HepG2 (cell line): ENCODE results near the gene PLOD3. TPM values are rescaled to one million over a fixed set of nuclear protein-coding genes. Genes with fewer than 3 reads are reported as not detected.

ENCODE experiments used
- ADNP ChIP-seq: sonication (generic); formaldehyde crosslinking; IDR thresholded peaks from 2 replicates; pipeline ENCODE4 v1.4.0; 2020; ENCODE audit warnings: missing genetic modification reagents
- ARID3A ChIP-seq: IDR thresholded peaks from 2 replicates; pipeline ENCODE4 v1.6.1; 2012; ENCODE audit warnings: low read depth, low read length, improper control_type of control experiment
- FLYWCH1 ChIP-seq: sonication (generic); formaldehyde crosslinking; IDR thresholded peaks from 2 replicates; pipeline ENCODE4 v1.8.1; 2023; ENCODE audit warnings: mild to moderate bottlenecking, missing genetic modification reagents
- GLI4 ChIP-seq: sonication (generic); formaldehyde crosslinking; IDR thresholded peaks from 2 replicates; pipeline ENCODE4 v1.5.1; 2020; ENCODE audit warnings: missing genetic modification reagents, mild to moderate bottlenecking, moderate library complexity, borderline replicate concordance
- IKZF1 ChIP-seq: fragments of 450-650 bp; IDR thresholded peaks from 2 replicates; pipeline ENCODE4 v1.7.1; 2016
- MAF1 ChIP-seq: sonication (generic); formaldehyde crosslinking; IDR thresholded peaks from 2 replicates; pipeline ENCODE4 v1.5.0; 2020; ENCODE audit warnings: missing genetic modification reagents, borderline replicate concordance
- RXRB ChIP-seq: IDR thresholded peaks from 2 replicates; pipeline ENCODE4 v1.6.1; 2016; ENCODE audit warnings: borderline replicate concordance, missing genetic modification reagents, missing compliant biosample characterization
- SNRNP70 ChIP-seq: fragments of 200-400 bp; formaldehyde crosslinking; IDR thresholded peaks from 2 replicates; pipeline ENCODE4 v1.6.1; 2017; ENCODE audit warnings: mild to moderate bottlenecking, low read depth, low read length, moderate library complexity
- SRSF4 ChIP-seq: fragments of 200-400 bp; formaldehyde crosslinking; IDR thresholded peaks from one replicate; pipeline ENCODE4 v1.6.1; 2018; ENCODE audit warnings: mild to moderate bottlenecking, low read depth, low read length, moderate library complexity; ENCODE audit not compliant: poor library complexity, severe bottlenecking
- TEF ChIP-seq: sonication (generic); formaldehyde crosslinking; IDR thresholded peaks from 2 replicates; pipeline ENCODE4 v1.5.0; 2020; ENCODE audit warnings: missing genetic modification reagents
- ZGPAT ChIP-seq: IDR thresholded peaks from 2 replicates; pipeline ENCODE4 v1.6.1; 2016; ENCODE audit warnings: mild to moderate bottlenecking
- ZMYM2 ChIP-seq: sonication (generic); formaldehyde crosslinking; IDR thresholded peaks from 2 replicates; pipeline ENCODE4 v1.8.0; 2022; ENCODE audit warnings: mild to moderate bottlenecking, missing genetic modification reagents
- ZNF256 ChIP-seq: sonication (generic); formaldehyde crosslinking; conservative IDR thresholded peaks from 2 replicates; pipeline ENCODE4 v1.4.0; 2020; ENCODE audit warnings: missing genetic modification reagents
- ZNF260 ChIP-seq: sonication (generic); formaldehyde crosslinking; IDR thresholded peaks from 2 replicates; pipeline ENCODE4 v1.4.0; 2020; ENCODE audit warnings: missing genetic modification reagents, low read depth, mild to moderate bottlenecking, borderline replicate concordance
- ZNF264 ChIP-seq: sonication (generic); formaldehyde crosslinking; IDR thresholded peaks from 2 replicates; pipeline ENCODE4 v1.4.0; 2020; ENCODE audit warnings: missing genetic modification reagents
- ZNF296 ChIP-seq: sonication (generic); formaldehyde crosslinking; conservative IDR thresholded peaks from 2 replicates; pipeline ENCODE4 v1.5.0; 2020; ENCODE audit warnings: mild to moderate bottlenecking, missing genetic modification reagents
- ZNF331 ChIP-seq: sonication (generic); formaldehyde crosslinking; IDR thresholded peaks from 2 replicates; pipeline ENCODE4 v1.4.0; 2020; ENCODE audit warnings: missing genetic modification reagents
- ZNF597 ChIP-seq: sonication (generic); formaldehyde crosslinking; IDR thresholded peaks from 2 replicates; pipeline ENCODE4 v1.5.0; 2020; ENCODE audit warnings: missing genetic modification reagents
- ZNF703 ChIP-seq: sonication (generic); formaldehyde crosslinking; IDR thresholded peaks from 2 replicates; pipeline ENCODE4 v1.5.1; 2020; ENCODE audit warnings: missing genetic modification reagents, mild to moderate bottlenecking, moderate library complexity, borderline replicate concordance
- ZNF784 ChIP-seq: sonication (generic); formaldehyde crosslinking; IDR thresholded peaks from 2 replicates; pipeline ENCODE4 v1.5.1; 2020; ENCODE audit warnings: missing genetic modification reagents, mild to moderate bottlenecking, borderline replicate concordance
- ZSCAN20 ChIP-seq: sonication (generic); formaldehyde crosslinking; IDR thresholded peaks from 2 replicates; pipeline ENCODE4 v1.4.0; 2020; ENCODE audit warnings: missing genetic modification reagents, mild to moderate bottlenecking, borderline replicate concordance
- polyA plus RNA-seq, 8 experiments: library from polyadenylated mRNA; depleted of rRNA in 3 of 8; stranded (reverse) in 7 of 8; unstranded in 1 of 8; fragments of >200 nt; fragmentation: Illumina TruSeq in 4 of 8; extraction: Trizol in 4 of 8; gene quantifications; 2 replicates each; pipeline versions ENCODE4 v1.2.1 to v1.2.3, GENCODE V29; 2011 to 2016; ENCODE audit warnings: low read depth in 4 of 8, missing spikeins in 1 of 8, mixed read lengths in 1 of 8; ENCODE audit not compliant: insufficient read depth in 1 of 8
- total RNA-seq, 5 experiments: library from RNA; depleted of rRNA; stranded (reverse); fragments of >200 nt; fragmentation: Illumina TruSeq; extraction: Trizol; gene quantifications; 2 replicates each; pipeline ENCODE4 v1.2.3, GENCODE V29; 2016; ENCODE audit warnings: low read depth in 1 of 5

PLOD3 gene
- total and polyA plus RNA-seq, 2 of the 13 experiments (the other 11 are each of a cell fraction or from before 2014, with no cell fraction given): 65.8 to 67.4 TPM

GRCh38 chr7:101165075-101165957 is 52.1 kb downstream of the PLOD3 start, which contains the start of gene VGF (continued):
- no peak for TF ChIP-seq ZNF260 (CRISPR knock-in tag)
- TF ChIP-seq ZNF597: no peak
- TF ChIP-seq RXRB (CRISPR knock-in tag): peak; percentile 88
- TF ChIP-seq SRSF4: no peak
- 0 out of 2 replicates have a peak, but pooled peaks have one; percentile 56 for TF ChIP-seq ADNP
- TF ChIP-seq GLI4 (CRISPR knock-in tag): peak; percentile 96; the same call in 1 of the 2 replicates
- peak; percentile 95 for TF ChIP-seq TEF
- TF ChIP-seq ZMYM2 (CRISPR knock-in tag): no peak
- TF ChIP-seq MAF1 (CRISPR knock-in tag): peak; percentile 98
- peak; percentile 99 for TF ChIP-seq ZNF784 (CRISPR knock-in tag)
- TF ChIP-seq ARID3A: no peak
- TF ChIP-seq ZSCAN20: peak; percentile 98
- TF ChIP-seq IKZF1: no peak
- TF ChIP-seq ZNF703 (CRISPR knock-in tag): no peak
- TF ChIP-seq ZNF256 (CRISPR knock-in tag): peak; percentile 99
- TF ChIP-seq ZGPAT (CRISPR knock-in tag): peak; percentile 95
- TF ChIP-seq ZNF331 (CRISPR knock-in tag): peak; percentile 99
- peak; percentile 95 for TF ChIP-seq ZNF296
- no peak for TF ChIP-seq SNRNP70
- peak; percentile 95; the same call in 1 of the 2 replicates for TF ChIP-seq FLYWCH1
- TF ChIP-seq ZNF264 (CRISPR knock-in tag): peak; percentile 96
